Stimulated activated naive CD8-positive, alpha-beta T cell treated with anti-CD3 and anti-CD28 coated beads, Interleukin-15, amount 100 ng/mL, for 72 hours (primary cell): ENCODE data around the gene ACBD4.
A peak's percentile ranks its signal among the peaks of the same experiment; 100 is the strongest.

Experiments used
- ATAC-seq: fragments of 150-1000 bp; cut with Tn5 transposase; 2 replicates; pipeline ENCODE4 v1.10.0; 2021; ENCODE audit warnings: mild to moderate bottlenecking, moderate library complexity
- DNase-seq, 2 donors: peaks; one replicate each; pipeline ENCODE4 v3.0.0; 2021 to 2022
- H3K27ac Mint-ChIP-seq, 2 donors: one replicate each; pipeline ENCODE4 v1.8.0; 2022; ENCODE audit warnings: mild to moderate bottlenecking in 2 of 2, mixed read lengths in 2 of 2, moderate library complexity in 2 of 2
- H3K27me3 Mint-ChIP-seq: one replicate; pipeline ENCODE4 v1.8.0; 2022; ENCODE audit warnings: mixed read lengths
- H3K4me1 Mint-ChIP-seq: one replicate; pipeline ENCODE4 v1.8.0; 2022; ENCODE audit warnings: mild to moderate bottlenecking, mixed read lengths
- H3K4me3 Mint-ChIP-seq, 2 donors: one replicate each; pipeline ENCODE4 v1.8.0; 2022; ENCODE audit warnings: mild to moderate bottlenecking in 2 of 2, mixed read lengths in 2 of 2, moderate library complexity in 1 of 2
- H3K9me3 Mint-ChIP-seq, 2 donors: one replicate each; pipeline ENCODE4 v1.8.0; 2022; ENCODE audit warnings: mixed read lengths in 2 of 2

ACBD4 gene

DNA sequence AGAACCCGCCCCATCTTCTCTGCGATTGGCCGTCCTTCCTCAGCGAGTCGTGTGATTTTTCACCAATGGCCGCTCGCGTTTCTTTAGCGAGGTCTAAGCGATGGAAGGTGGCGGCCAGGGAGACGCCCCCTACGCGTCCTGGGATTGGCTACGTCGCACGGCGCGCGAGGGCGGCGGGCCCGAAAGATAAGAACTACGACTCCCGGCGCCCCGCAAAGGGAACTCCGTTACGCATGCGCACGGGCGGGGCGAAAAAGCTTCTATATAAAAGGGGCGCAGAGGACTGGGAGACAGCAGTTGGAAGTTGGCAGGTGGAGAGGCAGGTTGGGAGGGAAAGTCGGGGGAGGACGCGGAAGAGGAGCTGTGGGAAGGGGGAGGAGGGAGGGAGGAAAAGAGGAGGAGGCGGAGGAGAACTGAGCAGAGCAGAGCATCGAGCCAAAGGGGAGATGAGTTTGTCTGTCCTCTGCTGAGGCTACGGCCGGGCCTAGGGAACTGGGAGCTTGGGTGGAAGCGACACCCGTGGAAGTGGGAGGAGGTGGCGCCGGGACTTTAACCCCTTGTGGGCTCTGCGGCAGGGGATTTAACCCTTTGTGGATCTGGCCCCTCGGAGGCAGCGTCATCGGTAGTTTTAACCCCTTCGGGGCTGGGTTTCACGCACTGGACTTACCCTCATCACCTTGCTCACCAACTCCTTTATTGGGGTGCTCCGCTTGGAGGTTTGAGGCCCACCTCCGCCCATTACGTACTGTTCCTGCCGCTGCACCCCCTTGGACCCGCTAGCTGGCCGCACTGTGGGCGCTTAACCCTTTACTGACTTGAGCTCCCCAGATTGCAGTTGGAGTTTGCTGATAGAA is 12.9 kb downstream of the ACBD4 start, which contains the start of gene HEXIM1:
Gene HEXIM1, plus strand, starts transcription at position 293 of the 854 bp plus-strand sequence. CDS start 716 bp downstream, outside the sequence.
- peak; percentile 82 for ATAC-seq
- H3K4me1 Mint-ChIP-seq: peaks cover 60% of the 10 kb centered on the region
- no peaks in the 10 kb centered on the region for H3K27me3 Mint-ChIP-seq
- H3K27ac Mint-ChIP-seq: peak within 1 kb of the TSS; percentile 99 to 100
- peak within 1 kb of the TSS; percentile 90 to 94 for H3K4me3 Mint-ChIP-seq
- DNase-seq: peak; percentile 99 to 100
- no peaks in the 10 kb centered on the region for H3K9me3 Mint-ChIP-seq

DNA sequence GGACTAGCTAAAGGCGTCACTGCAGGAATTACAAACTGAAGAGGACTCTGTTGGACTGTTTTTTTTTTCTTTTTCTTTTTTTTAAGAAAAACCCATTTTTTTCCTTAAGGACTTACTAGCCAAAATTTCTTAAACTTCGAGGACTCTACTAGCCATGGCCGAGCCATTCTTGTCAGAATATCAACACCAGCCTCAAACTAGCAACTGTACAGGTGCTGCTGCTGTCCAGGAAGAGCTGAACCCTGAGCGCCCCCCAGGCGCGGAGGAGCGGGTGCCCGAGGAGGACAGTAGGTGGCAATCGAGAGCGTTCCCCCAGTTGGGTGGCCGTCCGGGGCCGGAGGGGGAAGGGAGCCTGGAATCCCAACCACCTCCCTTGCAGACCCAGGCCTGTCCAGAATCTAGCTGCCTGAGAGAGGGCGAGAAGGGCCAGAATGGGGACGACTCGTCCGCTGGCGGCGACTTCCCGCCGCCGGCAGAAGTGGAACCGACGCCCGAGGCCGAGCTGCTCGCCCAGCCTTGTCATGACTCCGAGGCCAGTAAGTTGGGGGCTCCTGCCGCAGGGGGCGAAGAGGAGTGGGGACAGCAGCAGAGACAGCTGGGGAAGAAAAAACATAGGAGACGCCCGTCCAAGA is 13.7 kb downstream of the ACBD4 start:
- H3K27me3 Mint-ChIP-seq: no peaks in the 10 kb centered on the region
- H3K4me1 Mint-ChIP-seq: peaks cover 53% of the 10 kb centered on the region
- ATAC-seq (peak; percentile 39), DNase-seq (peak; percentile 79 to 83)
- H3K4me3 Mint-ChIP-seq: peak overlapping the region; percentile 90 to 94
- peak overlapping the region; percentile 99 to 100 for H3K27ac Mint-ChIP-seq
- no peaks in the 10 kb centered on the region for H3K9me3 Mint-ChIP-seq

DNA sequence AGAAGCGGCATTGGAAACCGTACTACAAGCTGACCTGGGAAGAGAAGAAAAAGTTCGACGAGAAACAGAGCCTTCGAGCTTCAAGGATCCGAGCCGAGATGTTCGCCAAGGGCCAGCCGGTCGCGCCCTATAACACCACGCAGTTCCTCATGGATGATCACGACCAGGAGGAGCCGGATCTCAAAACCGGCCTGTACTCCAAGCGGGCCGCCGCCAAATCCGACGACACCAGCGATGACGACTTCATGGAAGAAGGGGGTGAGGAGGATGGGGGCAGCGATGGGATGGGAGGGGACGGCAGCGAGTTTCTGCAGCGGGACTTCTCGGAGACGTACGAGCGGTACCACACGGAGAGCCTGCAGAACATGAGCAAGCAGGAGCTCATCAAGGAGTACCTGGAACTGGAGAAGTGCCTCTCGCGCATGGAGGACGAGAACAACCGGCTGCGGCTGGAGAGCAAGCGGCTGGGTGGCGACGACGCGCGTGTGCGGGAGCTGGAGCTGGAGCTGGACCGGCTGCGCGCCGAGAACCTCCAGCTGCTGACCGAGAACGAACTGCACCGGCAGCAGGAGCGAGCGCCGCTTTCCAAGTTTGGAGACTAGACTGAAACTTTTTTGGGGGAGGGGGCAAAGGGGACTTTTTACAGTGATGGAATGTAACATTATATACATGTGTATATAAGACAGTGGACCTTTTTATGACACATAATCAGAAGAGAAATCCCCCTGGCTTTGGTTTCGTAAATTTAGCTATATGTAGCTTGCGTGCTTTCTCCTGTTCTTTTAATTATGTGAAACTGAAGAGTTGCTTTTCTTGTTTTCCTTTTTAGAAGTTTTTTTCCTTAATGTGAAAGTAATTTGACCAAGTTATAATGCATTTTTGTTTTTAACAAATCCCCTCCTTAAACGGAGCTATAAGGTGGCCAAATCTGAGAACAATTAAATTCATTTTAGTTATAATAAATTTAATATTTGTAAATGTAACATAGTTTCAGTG is 14.5 kb downstream of the ACBD4 start:
- H3K9me3 Mint-ChIP-seq: no peaks in the 10 kb centered on the region
- peak overlapping the region; percentile 90 to 100 for H3K27ac Mint-ChIP-seq
- ATAC-seq (no peak), DNase-seq (peak; percentile 50 to 58)
- H3K27me3 Mint-ChIP-seq: no peaks in the 10 kb centered on the region
- H3K4me1 Mint-ChIP-seq: peaks cover 49% of the 10 kb centered on the region
- peak overlapping the region; percentile 90 to 94 for H3K4me3 Mint-ChIP-seq

DNA sequence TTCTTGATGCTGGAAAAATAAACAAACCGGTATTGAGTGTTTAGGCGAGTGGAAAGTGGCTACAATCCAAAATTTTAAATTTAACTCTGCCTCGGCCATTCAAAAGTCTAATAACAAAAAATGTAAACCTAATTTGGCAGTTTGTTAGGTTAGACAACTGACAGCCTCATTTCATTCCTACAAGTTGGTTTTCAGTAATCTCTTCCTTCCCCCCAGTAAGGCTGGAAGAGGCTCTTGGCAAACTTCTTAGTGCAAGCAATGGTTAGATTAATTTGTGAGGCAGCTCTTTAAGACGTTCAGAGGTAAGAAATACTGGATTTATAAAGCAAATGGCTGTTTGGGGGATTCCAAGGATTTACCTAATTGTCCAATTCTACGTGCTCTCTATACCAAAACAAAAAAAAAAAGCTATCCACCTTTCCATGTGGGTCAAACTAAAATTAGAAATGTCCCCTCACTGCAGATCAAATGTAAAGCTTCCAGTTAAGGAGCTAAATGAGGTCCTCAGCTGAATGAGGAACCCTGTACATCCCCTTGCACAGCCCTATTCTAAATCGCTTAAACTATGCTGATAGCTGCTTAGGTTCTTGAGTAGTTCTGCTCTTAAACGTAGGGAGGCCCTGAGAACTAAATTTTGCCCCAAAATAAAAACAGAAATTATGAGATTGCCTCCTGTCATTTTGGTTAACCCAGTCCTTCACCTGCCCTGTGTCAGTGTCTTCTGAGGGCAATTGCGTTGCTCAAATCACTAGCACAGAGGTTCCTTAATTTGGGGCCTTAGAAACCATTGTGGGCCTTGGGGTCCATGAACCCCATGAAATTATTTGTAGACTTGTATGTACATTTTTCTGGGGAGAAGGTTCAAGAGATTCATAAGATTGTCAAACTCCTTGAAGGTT is 15.7 kb downstream of the ACBD4 start:
- Mint-ChIP-seq H3K4me1 (peaks cover 47% of the 10 kb centered on the region), H3K27ac (peak overlapping the region; percentile 53 to 74)

DNA sequence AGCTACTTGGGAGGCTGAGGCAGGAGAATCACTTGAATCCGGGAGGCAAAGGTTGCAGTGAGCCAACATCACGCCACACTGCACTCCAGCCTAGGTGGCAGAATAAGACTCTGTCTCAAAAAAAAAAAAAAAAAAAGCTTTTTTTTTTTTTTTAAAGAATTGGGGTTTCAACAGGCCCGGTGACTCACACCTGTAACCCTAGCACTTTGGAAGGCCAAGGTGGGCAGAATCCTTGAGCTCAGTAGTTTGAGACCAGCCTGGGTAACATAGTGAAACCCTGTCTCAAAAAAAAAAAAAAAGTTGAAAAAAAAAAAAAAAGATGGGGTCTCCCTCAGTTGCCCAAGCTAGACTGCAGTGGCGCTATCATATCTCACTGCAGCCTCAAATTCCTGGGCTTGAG is 19.5 kb downstream of the ACBD4 start:
- H3K4me3 Mint-ChIP-seq: no peak overlapping the region
- no peak for ATAC-seq
- H3K27ac Mint-ChIP-seq: no peak overlapping the region

More for the DNA sequence above, 15.7 kb downstream of the ACBD4 start:
- Mint-ChIP-seq H3K4me3 (peak overlapping the region; percentile 77 to 90), H3K9me3 (no peaks in the 10 kb centered on the region), H3K27me3 (no peaks in the 10 kb centered on the region)
- no peak for DNase-seq
- no peak for ATAC-seq

DNA sequence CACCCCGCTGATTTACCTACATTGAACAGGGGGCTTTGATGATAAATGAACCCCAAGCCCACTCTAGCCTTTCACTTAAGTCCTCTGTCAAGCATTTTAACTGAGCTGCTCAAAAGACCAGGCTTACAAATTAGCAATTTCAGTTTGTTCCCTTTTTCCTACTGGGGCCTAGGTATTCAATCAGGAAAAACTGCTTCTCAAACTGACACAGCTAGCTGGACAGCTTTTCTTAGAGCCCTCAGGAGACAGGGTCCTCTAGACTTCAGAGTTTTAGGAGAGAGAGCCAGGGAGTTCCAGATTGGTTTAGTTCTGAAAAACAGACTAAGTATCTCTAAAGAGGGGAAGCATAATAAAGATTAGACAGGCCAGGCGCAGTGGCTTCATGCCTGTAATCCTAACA is 20.0 kb downstream of the ACBD4 start:
- no peak overlapping the region for H3K27ac Mint-ChIP-seq
- H3K27me3 Mint-ChIP-seq: no peaks in the 10 kb centered on the region
- ATAC-seq (no peak), DNase-seq (no peak)
- no peak overlapping the region for H3K4me3 Mint-ChIP-seq
- no peaks in the 10 kb centered on the region for H3K9me3 Mint-ChIP-seq
- H3K4me1 Mint-ChIP-seq: peaks cover 53% of the 10 kb centered on the region

More for the DNA sequence above, 19.5 kb downstream of the ACBD4 start:
- DNase-seq: no peak
- no peaks in the 10 kb centered on the region for H3K9me3 Mint-ChIP-seq
- H3K27me3 Mint-ChIP-seq: no peaks in the 10 kb centered on the region
- peaks cover 52% of the 10 kb centered on the region for H3K4me1 Mint-ChIP-seq

DNA sequence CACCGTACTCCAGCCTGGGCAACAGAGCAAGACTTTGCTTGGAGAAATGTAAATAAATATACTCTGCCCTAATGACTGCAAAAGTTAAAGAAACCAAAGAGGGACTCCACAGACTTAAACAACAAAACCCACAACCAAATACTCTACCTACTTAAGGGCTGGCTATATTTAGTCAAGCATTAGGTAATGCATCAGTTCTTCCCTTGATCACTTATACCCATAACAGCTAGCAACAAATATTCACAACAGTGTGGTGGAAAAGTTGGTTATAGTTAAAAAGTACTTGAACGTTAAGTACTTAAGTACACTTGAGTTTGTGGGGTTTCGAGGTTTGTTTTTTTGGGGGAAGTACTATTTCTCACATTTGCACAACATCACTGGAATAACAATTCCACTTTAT is 20.8 kb downstream of the ACBD4 start:
- ATAC-seq: no peak
- no peak for DNase-seq
- no peaks in the 10 kb centered on the region for H3K27me3 Mint-ChIP-seq
- no peaks in the 10 kb centered on the region for H3K9me3 Mint-ChIP-seq
- no peak overlapping the region for H3K27ac Mint-ChIP-seq
- H3K4me1 Mint-ChIP-seq: peaks cover 48% of the 10 kb centered on the region
- no peak overlapping the region for H3K4me3 Mint-ChIP-seq

DNA sequence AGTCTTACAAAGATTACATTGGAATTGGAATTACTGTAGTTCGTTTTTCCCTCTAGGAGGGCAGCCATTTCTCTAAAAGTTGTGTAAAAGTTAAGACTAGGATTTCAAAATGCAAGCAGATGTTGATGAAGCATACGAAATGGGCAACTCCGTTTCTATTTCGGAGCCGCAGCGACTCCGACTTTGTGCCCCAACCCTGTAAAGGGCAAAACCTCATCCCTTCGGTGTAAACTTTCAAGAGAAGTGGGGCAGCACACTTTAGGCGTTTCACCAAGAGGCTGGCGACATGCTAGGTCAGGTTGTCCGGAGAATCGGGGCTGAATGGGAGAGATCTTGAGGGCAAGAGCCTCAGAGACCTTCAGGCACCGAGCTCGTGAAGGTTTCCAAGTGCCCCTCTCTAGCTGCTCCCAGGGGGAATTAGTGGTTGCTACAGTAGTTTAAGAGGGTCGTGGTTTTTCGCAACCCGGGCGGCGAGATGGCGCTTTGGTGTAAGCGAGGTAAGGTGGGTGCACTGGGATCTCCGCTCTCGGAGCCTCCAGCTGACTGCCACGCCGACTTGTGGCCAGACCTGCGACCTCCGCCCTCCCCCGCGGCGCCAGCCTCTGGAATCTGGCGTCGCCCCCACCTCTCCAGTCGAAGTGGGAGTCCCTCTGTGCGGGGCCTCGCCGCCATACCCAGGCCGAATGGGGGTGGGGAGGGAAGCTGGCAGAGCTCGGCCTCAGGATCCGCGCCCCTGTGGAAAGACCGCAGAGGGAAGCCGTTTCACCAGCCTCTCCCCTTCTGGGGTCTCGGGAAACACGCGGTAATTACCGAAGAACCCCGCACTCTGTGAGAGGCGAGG is 25.2 kb downstream of the ACBD4 start:
- H3K4me3 Mint-ChIP-seq: peak overlapping the region; percentile 95 to 97
- H3K27ac Mint-ChIP-seq: peak overlapping the region; percentile 99

DNA sequence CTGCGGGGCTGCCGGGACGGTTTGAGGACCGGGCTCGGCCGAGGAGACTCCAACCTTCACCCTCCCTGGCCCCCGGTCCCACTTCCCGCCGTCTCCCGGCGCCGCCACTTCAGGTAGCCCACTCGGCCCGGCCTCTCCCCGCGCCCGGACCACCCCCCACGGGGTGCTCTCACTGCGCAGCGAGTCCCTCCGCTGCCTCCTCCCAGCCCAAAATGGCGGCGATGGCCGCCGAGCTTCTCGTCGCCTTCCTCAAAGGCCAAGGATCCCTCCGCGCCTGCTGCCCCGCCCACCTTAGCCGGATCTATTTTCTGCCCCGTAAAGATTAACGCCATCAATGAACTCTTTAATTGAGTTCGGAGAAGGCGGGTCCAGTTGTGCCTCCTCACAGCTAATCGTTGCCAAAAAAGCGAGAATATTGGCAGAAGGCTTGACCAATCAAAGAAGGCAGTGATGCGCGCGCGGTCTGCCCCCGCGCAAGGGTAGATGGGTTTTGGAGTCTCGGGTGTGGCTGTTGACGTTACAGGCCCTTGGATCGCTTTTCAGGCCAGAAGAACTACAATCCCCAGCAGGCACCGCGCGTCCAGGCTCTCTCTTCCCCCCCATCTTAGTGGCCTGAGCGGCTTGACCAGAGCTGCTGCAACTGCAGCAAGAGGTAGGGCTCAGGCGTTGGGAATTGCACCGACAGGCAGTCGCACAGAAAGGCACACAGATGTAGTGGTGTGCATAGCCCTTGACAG is 26.0 kb downstream of the ACBD4 start, which contains the start of gene HEXIM2:
Gene HEXIM2, plus strand, starts transcription at position 588 of the 737 bp plus-strand sequence. CDS start 919 bp downstream, outside the sequence.
- Mint-ChIP-seq H3K4me3 (peak within 1 kb of the TSS; percentile 95 to 97), H3K27ac (peak within 1 kb of the TSS; percentile 99), H3K27me3 (no peaks in the 10 kb centered on the region), H3K9me3 (no peaks in the 10 kb centered on the region), H3K4me1 (peaks cover 49% of the 10 kb centered on the region)
- DNase-seq (peak; percentile 97 to 99), ATAC-seq (peak; percentile 96)

More for the DNA sequence above, 25.2 kb downstream of the ACBD4 start:
- DNase-seq (peak in 1 of 2 donors; percentile 60), ATAC-seq (peak; percentile 31)
- no peaks in the 10 kb centered on the region for H3K27me3 Mint-ChIP-seq
- H3K4me1 Mint-ChIP-seq: peaks cover 56% of the 10 kb centered on the region
- H3K9me3 Mint-ChIP-seq: no peaks in the 10 kb centered on the region

DNA sequence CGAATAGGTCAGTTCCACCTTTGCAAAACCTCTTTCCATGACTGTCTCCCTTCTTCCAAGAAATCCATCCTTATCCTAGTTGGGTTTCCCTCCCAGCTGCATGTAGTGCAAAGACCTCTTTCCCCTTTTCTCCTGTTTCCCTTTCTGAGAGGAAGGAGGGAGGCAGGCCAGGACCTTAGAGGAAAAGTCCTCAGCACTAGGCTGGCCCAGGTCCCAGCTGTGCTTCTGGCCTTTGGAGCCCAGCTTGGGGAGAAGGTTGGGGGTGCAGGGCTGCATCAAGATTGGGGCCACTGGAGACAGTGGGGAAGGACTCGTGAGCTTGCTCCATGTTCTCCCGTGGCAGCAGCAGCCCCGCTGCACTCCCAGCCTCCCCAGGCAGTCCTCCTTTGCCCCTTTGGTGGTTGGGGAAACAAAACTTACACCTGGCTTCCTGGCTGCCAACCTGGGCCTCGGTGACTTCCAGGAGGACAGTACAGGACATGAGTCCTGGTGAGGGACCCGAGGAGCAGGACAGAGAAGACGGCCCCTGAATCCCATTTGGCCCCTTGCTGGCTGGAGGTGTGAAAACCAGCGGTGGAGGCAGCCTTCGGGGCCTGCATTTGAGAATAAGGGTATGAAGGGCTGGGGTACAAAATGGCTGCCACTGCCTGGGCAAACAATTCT is 26.7 kb downstream of the ACBD4 start:
- no peak for ATAC-seq
- DNase-seq: no peak
- H3K4me1 Mint-ChIP-seq: peaks cover 48% of the 10 kb centered on the region
- peak overlapping the region; percentile 72 to 88 for H3K27ac Mint-ChIP-seq
- H3K4me3 Mint-ChIP-seq: peak overlapping the region; percentile 95 to 97
- H3K27me3 Mint-ChIP-seq: no peaks in the 10 kb centered on the region
- no peaks in the 10 kb centered on the region for H3K9me3 Mint-ChIP-seq

DNA sequence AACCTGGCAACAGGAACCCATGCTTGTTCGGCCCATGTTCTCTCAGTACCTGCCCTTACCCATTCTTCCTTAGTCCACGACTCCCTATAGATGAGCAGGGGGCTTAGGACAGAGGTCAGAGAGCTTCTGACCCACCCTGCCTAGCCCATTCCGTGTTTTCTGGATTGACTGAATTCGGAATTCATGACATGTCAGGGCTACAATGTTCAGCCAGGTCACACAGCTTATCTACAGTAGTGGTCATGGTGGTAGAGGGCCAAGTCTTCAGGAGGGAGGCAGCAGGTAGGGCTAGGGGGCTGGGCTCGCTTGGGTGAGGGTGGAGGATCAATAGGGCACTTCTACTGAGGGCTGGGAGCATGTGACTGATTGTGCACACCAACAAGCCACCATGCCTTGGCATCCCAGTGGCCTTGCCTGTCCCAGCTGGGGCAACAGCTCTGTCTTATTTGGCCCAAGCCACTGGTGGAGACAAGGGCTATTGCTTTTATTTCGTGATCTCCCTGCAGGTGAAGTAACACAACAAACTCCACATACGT is 29.3 kb downstream of the ACBD4 start:
- no peak for DNase-seq
- Mint-ChIP-seq H3K27me3 (no peaks in the 10 kb centered on the region), H3K4me3 (no peak overlapping the region), H3K9me3 (no peaks in the 10 kb centered on the region), H3K4me1 (peaks cover 23% of the 10 kb centered on the region), H3K27ac (no peak overlapping the region)
- ATAC-seq: no peak

DNA sequence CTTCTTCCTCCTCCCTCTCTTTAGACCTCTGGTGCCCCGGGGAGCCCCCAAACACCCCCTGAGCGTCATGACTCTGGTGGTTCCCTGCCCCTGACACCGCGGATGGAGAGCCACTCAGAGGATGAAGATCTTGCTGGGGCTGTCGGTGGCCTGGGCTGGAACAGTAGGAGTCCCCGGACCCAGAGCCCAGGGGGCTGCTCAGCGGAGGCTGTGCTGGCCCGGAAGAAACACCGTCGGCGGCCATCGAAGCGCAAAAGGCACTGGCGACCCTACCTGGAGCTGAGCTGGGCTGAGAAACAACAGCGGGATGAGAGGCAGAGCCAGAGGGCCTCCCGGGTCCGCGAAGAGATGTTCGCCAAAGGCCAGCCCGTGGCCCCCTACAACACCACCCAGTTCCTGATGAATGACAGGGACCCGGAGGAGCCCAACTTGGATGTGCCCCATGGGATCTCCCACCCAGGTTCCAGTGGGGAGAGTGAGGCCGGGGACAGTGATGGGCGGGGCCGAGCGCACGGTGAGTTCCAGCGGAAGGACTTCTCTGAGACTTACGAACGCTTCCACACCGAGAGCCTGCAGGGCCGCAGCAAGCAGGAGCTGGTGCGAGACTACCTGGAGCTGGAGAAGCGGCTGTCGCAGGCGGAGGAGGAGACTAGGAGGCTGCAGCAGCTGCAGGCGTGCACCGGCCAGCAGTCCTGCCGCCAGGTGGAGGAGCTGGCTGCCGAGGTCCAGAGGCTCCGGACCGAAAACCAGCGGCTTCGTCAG is 33.7 kb downstream of the ACBD4 start:
- H3K27me3 Mint-ChIP-seq: no peaks in the 10 kb centered on the region
- no peak overlapping the region for H3K4me3 Mint-ChIP-seq
- DNase-seq (no peak), ATAC-seq (no peak)
- peaks cover 47% of the 10 kb centered on the region for H3K4me1 Mint-ChIP-seq
- no peaks in the 10 kb centered on the region for H3K9me3 Mint-ChIP-seq
- H3K27ac Mint-ChIP-seq: no peak overlapping the region
